Endothelial cell of umbilical vein (primary cell): ENCODE measurements around the gene RGS4. TPM values are rescaled to one million over a fixed set of nuclear protein-coding genes. Genes with fewer than 3 reads are reported as not detected.

ENCODE experiments used
- Bru-seq: library from RNA; stranded (reverse); fragments of 400-500 nt; gene quantifications from one replicate; lab custom pipeline; 2021; lab: Mats Ljungman, UMichigan
- BruChase-seq, 2 experiments: library from RNA; stranded (reverse); fragments of 400-500 nt; gene quantifications; one replicate each; lab custom pipeline; 2021; lab: Mats Ljungman, UMichigan
- BruUV-seq: library from RNA; stranded (reverse); fragments of 400-500 nt; replicated peaks from 2 replicates; lab custom pipeline; 2021; lab: Mats Ljungman, UMichigan
- CTCF ChIA-PET: fragments of 300-600, 350-600 bp; sonication (Branson Sonifier 250); formaldehyde crosslinking; loops from one replicate; lab custom pipeline; 2021; ENCODE audit warnings: antibody characterized with exemption, inconsistent platforms; lab: Charles Lee
- POLR2A ChIA-PET: fragments of 300-600, 350-600 bp; sonication (Branson Sonifier 250); formaldehyde crosslinking; loops from one replicate; lab custom pipeline; 2021; ENCODE audit warnings: antibody characterized with exemption, inconsistent platforms; lab: Charles Lee
- DNase-seq: peaks from one replicate; pipeline ENCODE4 v3.0.0-alpha.2; 2011; ENCODE audit warnings: low read depth, low spot score
- FAIRE-seq: peaks from 2 replicates; lab custom pipeline; 2011; peaks lifted over from hg19 to GRCh38; lab: Jason Lieb, UNC
- H2AFZ ChIP-seq: 2 replicates; pipeline ENCODE4 v1.6.0; 2012; ENCODE audit warnings: low read depth, low read length, control low read depth, inconsistent platforms
- H3K27ac ChIP-seq: 2 replicates; pipeline ENCODE4 v1.5.1; 2011; ENCODE audit warnings: low read depth, mild to moderate bottlenecking, control low read depth, low read length, moderate library complexity; ENCODE audit not compliant: insufficient read depth
- H3K27me3 ChIP-seq, 2 experiments: 2 replicates each; pipeline versions ENCODE4 v1.6.0 to v1.6.1; 2011; ENCODE audit warnings: low read length in 2 of 2, mixed read lengths in 1 of 2; ENCODE audit not compliant: control insufficient read depth in 2 of 2, insufficient read depth in 2 of 2
- H3K36me3 ChIP-seq, 2 experiments: 2 replicates in 1 of 2; 3 replicates in 1 of 2; pipeline ENCODE4 v1.5.1; 2011; ENCODE audit warnings: low read length in 2 of 2, mild to moderate bottlenecking in 1 of 2, moderate library complexity in 1 of 2; ENCODE audit not compliant: control insufficient read depth in 2 of 2, insufficient read depth in 2 of 2; ENCODE audit errors: extremely low read depth in 1 of 2
- H3K4me1 ChIP-seq: 3 replicates; pipeline ENCODE4 v1.5.1; 2011; ENCODE audit warnings: mild to moderate bottlenecking, low read length; ENCODE audit not compliant: control insufficient read depth, insufficient read depth; ENCODE audit errors: extremely low read depth
- H3K4me2 ChIP-seq: 2 replicates; pipeline ENCODE4 v1.6.1; 2011; ENCODE audit warnings: low read length, control low read depth, mixed read lengths; ENCODE audit not compliant: insufficient read depth
- H3K4me3 ChIP-seq, 3 experiments: fragments of 200-600 bp in 1 of 3; sonication (generic), shearing (Covaris generic) in 1 of 3; replicated peaks in 1 of 3; 2 replicates each; pipeline ENCODE4 v1.5.1; 2011 to 2016; ENCODE audit warnings: control low read depth in 3 of 3, low read length in 3 of 3, mild to moderate bottlenecking in 2 of 3, inconsistent platforms in 1 of 3, low read depth in 1 of 3, moderate library complexity in 1 of 3; ENCODE audit not compliant: insufficient read depth in 1 of 3
- H3K79me2 ChIP-seq: 2 replicates; pipeline ENCODE4 v1.6.0; 2012; ENCODE audit warnings: low read length, inconsistent platforms; ENCODE audit not compliant: control insufficient read depth, insufficient read depth
- H3K9ac ChIP-seq: replicated peaks from 2 replicates; pipeline ENCODE3; 2011; ENCODE audit warnings: low read length, control low read depth; ENCODE audit not compliant: insufficient read depth; ENCODE audit errors: extremely low read depth
- H3K9me1 ChIP-seq: replicated peaks from 3 replicates; pipeline ENCODE4 v1.6.0; 2011; ENCODE audit warnings: mild to moderate bottlenecking, low read length; ENCODE audit not compliant: control insufficient read depth, insufficient read depth; ENCODE audit errors: extremely low read depth
- H3K9me3 ChIP-seq: replicated peaks from 2 replicates; pipeline ENCODE4 v1.5.1; 2012; ENCODE audit warnings: low read length, inconsistent platforms; ENCODE audit not compliant: control insufficient read depth, insufficient read depth
- H4K20me1 ChIP-seq: replicated peaks from 2 replicates; pipeline ENCODE3; 2011; ENCODE audit warnings: mild to moderate bottlenecking, low read length; ENCODE audit not compliant: control insufficient read depth, insufficient read depth; ENCODE audit errors: extremely low read depth
- EZH2 ChIP-seq: IDR thresholded peaks from 2 replicates; pipeline ENCODE4 v1.6.1; 2012; ENCODE audit warnings: borderline replicate concordance, low read depth, mild to moderate bottlenecking, moderate library complexity, low read length, inconsistent platforms; ENCODE audit not compliant: severe bottlenecking
- FOS ChIP-seq: IDR thresholded peaks from 2 replicates; pipeline ENCODE4 v1.6.1; 2011; ENCODE audit warnings: mild to moderate bottlenecking, low read length, moderate library complexity, borderline replicate concordance; ENCODE audit not compliant: insufficient read depth
- GATA2 ChIP-seq: IDR thresholded peaks from 2 replicates; pipeline ENCODE4 v1.7.0; 2011; ENCODE audit warnings: low read depth, mild to moderate bottlenecking, moderate library complexity, mixed read lengths, low read length; ENCODE audit not compliant: insufficient read length, insufficient read depth
- JUN ChIP-seq: IDR thresholded peaks from 2 replicates; pipeline ENCODE4 v1.6.1; 2011; ENCODE audit warnings: borderline replicate concordance, low read depth; ENCODE audit not compliant: insufficient read length, insufficient read depth
- MYC ChIP-seq: IDR thresholded peaks from one replicate; pipeline ENCODE4 v1.6.1; 2011; ENCODE audit warnings: mild to moderate bottlenecking, low read depth, low read length
- POLR2A ChIP-seq: IDR thresholded peaks from 2 replicates; pipeline ENCODE4 v1.6.1; 2012; ENCODE audit warnings: low read depth, mild to moderate bottlenecking, control low read depth, low read length
- POLR2AphosphoS5 ChIP-seq: IDR thresholded peaks from 2 replicates; pipeline ENCODE4 v1.6.1; 2012; ENCODE audit warnings: low read depth, mild to moderate bottlenecking, control low read depth, low read length, moderate library complexity; ENCODE audit not compliant: insufficient read depth
- dilution Hi-C: fragments of 300-500 bp; cut with MboI; formaldehyde crosslinking; loops from one replicate; pipeline ENCODE4 v1.15.0; 2019; ENCODE audit warnings: low sequenced_read_pairs; ENCODE audit not compliant: extremely low pct_ligation_motif_present
- intact Hi-C: fragments of 100-400 bp; cut with micrococcal nuclease; formaldehyde crosslinking; loops from one replicate; pipeline ENCODE4 v1.10.0; 2022
- long read RNA-seq: library from polyadenylated mRNA; stranded (forward); transcript quantifications from one replicate; pipeline ENCODE4 v2.0.0, GENCODE V29; 2021
- polyA minus RNA-seq, 3 experiments: library from RNA; depleted of rRNA, polyadenylated mRNA; stranded (reverse); fragments of >200 nt; gene quantifications; 1 replicate in 1 of 3; 2 replicates in 2 of 3; pipeline ENCODE4 v1.2.3, GENCODE V29; 2011
- polyA plus RNA-seq, 4 experiments: library from polyadenylated mRNA; depleted of rRNA in 3 of 4; stranded (reverse) in 3 of 4; unstranded in 1 of 4; fragments of >200 nt; gene quantifications; 2 replicates each; pipeline versions ENCODE4 v1.2.1 to v1.2.3, GENCODE V29; 2011 to 2012; ENCODE audit warnings: missing spikeins in 1 of 4
- total RNA-seq: library from RNA; stranded (reverse); gene quantifications from 2 replicates; pipeline ENCODE4 v1.2.3, GENCODE V29; 2021
- TF ChIP-seq, protein P1 (sequence below): IDR thresholded peaks from 2 replicates; pipeline ENCODE4 v1.6.1; 2011; ENCODE audit not compliant: insufficient read depth, insufficient read length
- TF ChIP-seq, protein P2 (sequence below), 2 donors: IDR thresholded peaks; 1 replicate in 1 of 2; 2 replicates in 1 of 2; pipeline ENCODE4 v1.5.1; 2011; ENCODE audit warnings: low read length in 2 of 2, mild to moderate bottlenecking in 2 of 2, moderate library complexity in 2 of 2, control low read depth in 1 of 2, inconsistent platforms in 1 of 2, low read depth in 1 of 2; ENCODE audit not compliant: insufficient read depth in 1 of 2; ENCODE audit errors: extremely low read depth in 1 of 2

RGS4 gene
- total RNA-seq (54.9 and 59.3 TPM in 2 replicates), polyA plus RNA-seq (7.9 and 14.6 TPM in 2 replicates), polyA minus RNA-seq (10.0 and 13.0 TPM in 2 replicates), Bru-seq, nascent RNA (percentile 97 among the genes with signal in this experiment), BruChase-seq, experiment 1, labeled RNA remaining after a 6-hour chase (percentile 87 among the genes with signal in this experiment), BruChase-seq, experiment 2, labeled RNA remaining after a 2-hour chase (percentile 98 among the genes with signal in this experiment)
- 31.7 and 33.7 TPM in 2 replicates for polyA plus RNA-seq (2011; cell fraction: cytosol; rRNA removed)
- 22.4 and 40.9 TPM in 2 replicates for polyA plus RNA-seq (2011; cell fraction: nucleus; rRNA removed)
- 50.5 and 91.9 TPM in 2 replicates for polyA plus RNA-seq (2012)
- polyA minus RNA-seq (2011; cell fraction: cytosol; rRNA and poly(A)+ RNA removed): not detected
- 16.4 and 38.2 TPM in 2 replicates for polyA minus RNA-seq (2011; cell fraction: nucleus; rRNA and poly(A)+ RNA removed)
- long read RNA-seq, transcript RGS4-203 (5 exons, 3,200 nt): major isoform, 59 of 68 reads
- long read RNA-seq, partial matches to known transcripts: 3 of 68 reads
- long read RNA-seq, other reads (novel, unspliced or antisense): 5 of 68 reads

DNA sequence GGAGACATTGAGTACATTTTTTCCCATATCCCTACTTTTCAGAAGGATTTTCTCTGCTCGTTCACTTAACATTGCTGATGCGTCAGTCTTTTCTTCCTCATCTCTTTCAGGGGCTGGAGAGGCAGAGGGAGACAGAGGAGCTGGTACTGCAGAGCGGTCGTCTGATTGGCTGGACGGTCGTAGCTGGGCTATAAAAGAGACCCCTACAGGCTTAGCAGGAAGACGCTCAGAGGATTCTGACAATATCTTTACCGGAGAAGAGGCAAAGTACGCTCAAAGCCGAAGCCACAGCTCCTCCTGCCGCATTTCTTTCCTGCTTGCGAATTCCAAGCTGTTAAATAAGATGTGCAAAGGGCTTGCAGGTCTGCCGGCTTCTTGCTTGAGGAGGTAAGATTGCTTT, at the start of gene RGS4:
RGS4 (plus strand) TSS at position 220 of the 400 bp plus-strand sequence; CDS start at position 344, 124 bp downstream.
- TF ChIP-seq, protein P1, sequence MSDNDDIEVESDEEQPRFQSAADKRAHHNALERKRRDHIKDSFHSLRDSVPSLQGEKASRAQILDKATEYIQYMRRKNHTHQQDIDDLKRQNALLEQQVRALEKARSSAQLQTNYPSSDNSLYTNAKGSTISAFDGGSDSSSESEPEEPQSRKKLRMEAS: no peak
- TF ChIP-seq, protein P2, sequence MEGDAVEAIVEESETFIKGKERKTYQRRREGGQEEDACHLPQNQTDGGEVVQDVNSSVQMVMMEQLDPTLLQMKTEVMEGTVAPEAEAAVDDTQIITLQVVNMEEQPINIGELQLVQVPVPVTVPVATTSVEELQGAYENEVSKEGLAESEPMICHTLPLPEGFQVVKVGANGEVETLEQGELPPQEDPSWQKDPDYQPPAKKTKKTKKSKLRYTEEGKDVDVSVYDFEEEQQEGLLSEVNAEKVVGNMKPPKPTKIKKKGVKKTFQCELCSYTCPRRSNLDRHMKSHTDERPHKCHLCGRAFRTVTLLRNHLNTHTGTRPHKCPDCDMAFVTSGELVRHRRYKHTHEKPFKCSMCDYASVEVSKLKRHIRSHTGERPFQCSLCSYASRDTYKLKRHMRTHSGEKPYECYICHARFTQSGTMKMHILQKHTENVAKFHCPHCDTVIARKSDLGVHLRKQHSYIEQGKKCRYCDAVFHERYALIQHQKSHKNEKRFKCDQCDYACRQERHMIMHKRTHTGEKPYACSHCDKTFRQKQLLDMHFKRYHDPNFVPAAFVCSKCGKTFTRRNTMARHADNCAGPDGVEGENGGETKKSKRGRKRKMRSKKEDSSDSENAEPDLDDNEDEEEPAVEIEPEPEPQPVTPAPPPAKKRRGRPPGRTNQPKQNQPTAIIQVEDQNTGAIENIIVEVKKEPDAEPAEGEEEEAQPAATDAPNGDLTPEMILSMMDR (IDR thresholded peaks at IDR 0.05; ENCODE audit: extremely low read depth in 1 of 2, insufficient read depth in 1 of 2, low read depth in 1 of 2, low read length in 2 of 2): peak; percentile 47 to 51
- peak; percentile 89 for TF ChIP-seq POLR2A
- TF ChIP-seq FOS: no peak
- peak; percentile 84 for TF ChIP-seq POLR2AphosphoS5
- TF ChIP-seq MYC: no peak
- TF ChIP-seq GATA2: no peak
- no peak for TF ChIP-seq JUN
- TF ChIP-seq EZH2: no peak
- Histone ChIP-seq H3K79me2 (peaks cover 19% of the 10 kb centered on the region), H3K4me2 (peak within 1 kb of the TSS; percentile 93), H3K9me1 (no peaks in the 10 kb centered on the region), H3K4me1 (peaks cover 44% of the 10 kb centered on the region), H4K20me1 (no peaks in the 10 kb centered on the region), H3K27me3 (no peaks in the 10 kb centered on the region), H2AFZ (peak within 1 kb of the TSS; percentile 81), H3K27ac (peak within 1 kb of the TSS; percentile 69), H3K9me3 (no peaks in the 10 kb centered on the region), H3K4me3 (peak within 1 kb of the TSS; percentile 35 to 98 (median 88)), H3K36me3 (peaks cover 0 to 6% of the 10 kb centered on the region in 2 experiments), H3K9ac (peak within 1 kb of the TSS; percentile 83)
- FAIRE-seq (peak; percentile 89), DNase-seq (peak; percentile 94)
- POLR2A ChIA-PET: interaction anchor here (0.7 to 1.5 kb wide), 8 partner anchors 17 to 254 kb away, joined by 3 to 7 read pairs (median 4); no protein-coding TSS in a partner anchor
- intact Hi-C loops: loop anchor here (1.0 to 2.0 kb wide), 5 partner anchors 32 to 215 kb away; no protein-coding TSS in a partner anchor
- BruUV-seq: no TSS peak
- dilution Hi-C loops: loop anchor here (25.0 kb wide), 1 partner anchor 207 kb away; the partner anchor contains the start of gene CCDC190
- CTCF ChIA-PET: interaction anchor here (0.7 to 5.7 kb wide), 38 partner anchors 8 to 253 kb away, joined by 3 to 152 read pairs (median 8); partner anchors contain the start of genes CCDC190 and NUF2
